Uterus (tissue), 4 donors: Measurements from ENCODE around the gene FAM174B. TPM values are rescaled to one million over a fixed set of nuclear protein-coding genes. Genes with fewer than 3 reads are reported as not detected.
A peak's percentile ranks its signal among the peaks of the same experiment; 100 is the strongest.

ENCODE experiments used
- DNase-seq, 2 donors: peaks; one replicate each; pipeline ENCODE4 v3.0.0-alpha.2; 2019 to 2020
- H3K27ac ChIP-seq, 2 donors: fragments of 200-600 bp; sonication (generic); 1 replicate in 1 of 2; 2 replicates in 1 of 2; pipeline ENCODE4 v1.5.1; 2016 to 2018
- H3K27me3 ChIP-seq, 2 donors: fragments of 200-600 bp; sonication (generic); one replicate each; pipeline ENCODE4 v1.5.1; 2018 to 2019; ENCODE audit warnings: control low read depth in 1 of 2
- H3K36me3 ChIP-seq, 2 donors: fragments of 200-600 bp; sonication (generic); one replicate each; pipeline ENCODE4 v1.5.1; 2019; ENCODE audit warnings: control low read depth in 1 of 2
- H3K4me1 ChIP-seq, 2 donors: fragments of 200-600 bp; sonication (generic); one replicate each; pipeline ENCODE4 v1.5.1; 2018 to 2019; ENCODE audit warnings: control low read depth in 1 of 2
- H3K4me3 ChIP-seq, 2 donors: fragments of 200-600 bp; sonication (generic); 1 replicate in 1 of 2; 2 replicates in 1 of 2; pipeline ENCODE4 v1.5.1; 2018 to 2019; ENCODE audit warnings: mild to moderate bottlenecking in 1 of 2
- H3K9me3 ChIP-seq, 2 donors: fragments of 200-600 bp; sonication (generic); one replicate each; pipeline ENCODE4 v1.5.1; 2019; ENCODE audit warnings: control low read depth in 1 of 2
- CTCF ChIP-seq, 4 experiments: fragments of 200-600 bp in 2 of 4; fragments of 450-650 bp in 2 of 4; sonication (generic) in 2 of 4; IDR thresholded peaks; one replicate each; pipeline ENCODE4 v1.5.1; 2016 to 2019; ENCODE audit warnings: antibody characterized with exemption in 4 of 4, mild to moderate bottlenecking in 2 of 4, moderate library complexity in 1 of 4
- POLR2A ChIP-seq, 2 donors: fragments of 450-650 bp; IDR thresholded peaks; one replicate each; pipeline ENCODE4 v1.6.1; 2016; ENCODE audit warnings: antibody characterized with exemption in 2 of 2, mild to moderate bottlenecking in 1 of 2, moderate library complexity in 1 of 2
- intact Hi-C: fragments of 100-400 bp; cut with DNase I; formaldehyde crosslinking; loops from one replicate; pipeline ENCODE4 v1.15.1; 2023; ENCODE audit warnings: low total_unique reads
- total RNA-seq, 4 donors: library from RNA; depleted of rRNA in 3 of 4; stranded (reverse); fragments of >200 nt in 3 of 4; gene quantifications; one replicate each; pipeline versions ENCODE4 v1.1.0 to v1.2.4, GENCODE V29; 2014 to 2023
- donor health status: DM: yes; HTN: yes; CAD: no.

FAM174B gene
- total RNA-seq, 4 donors from 2014 or later, result 0.51 to 41.8 (median 5.5) TPM

DNA sequence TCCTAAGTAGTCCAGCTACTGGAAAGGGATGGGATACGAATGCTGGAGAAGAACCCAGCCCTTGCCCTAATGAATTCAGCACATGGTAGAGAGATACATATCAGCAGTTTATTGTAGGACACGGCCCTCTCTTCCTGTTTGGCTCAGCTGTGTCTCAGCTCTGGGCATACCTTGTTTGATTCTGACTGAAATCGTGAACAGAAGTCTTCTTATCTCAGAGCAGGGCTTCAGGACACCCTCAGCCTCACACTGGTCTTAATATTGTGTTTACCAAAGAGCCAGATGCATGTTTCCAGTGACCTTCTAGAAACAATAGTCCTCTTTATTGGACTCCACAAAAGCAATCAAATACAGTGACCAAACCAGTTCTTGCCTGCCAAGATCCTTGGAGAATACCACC lies 54.7 kb downstream of the FAM174B start:
- intact Hi-C loops, result no loop called here
- H3K27me3 ChIP-seq, result no peaks in the 10 kb centered on the region
- TF ChIP-seq CTCF (IDR thresholded peaks at IDR 0.05) (no peak), POLR2A (IDR thresholded peaks at IDR 0.05) (no peak)
- no peaks in the 10 kb centered on the region for H3K4me1 ChIP-seq
- no peak overlapping the region for H3K4me3 ChIP-seq
- no peaks in the 10 kb centered on the region for H3K36me3 ChIP-seq
- no peaks in the 10 kb centered on the region for H3K9me3 ChIP-seq
- no peak for DNase-seq
- no peak overlapping the region for H3K27ac ChIP-seq

DNA sequence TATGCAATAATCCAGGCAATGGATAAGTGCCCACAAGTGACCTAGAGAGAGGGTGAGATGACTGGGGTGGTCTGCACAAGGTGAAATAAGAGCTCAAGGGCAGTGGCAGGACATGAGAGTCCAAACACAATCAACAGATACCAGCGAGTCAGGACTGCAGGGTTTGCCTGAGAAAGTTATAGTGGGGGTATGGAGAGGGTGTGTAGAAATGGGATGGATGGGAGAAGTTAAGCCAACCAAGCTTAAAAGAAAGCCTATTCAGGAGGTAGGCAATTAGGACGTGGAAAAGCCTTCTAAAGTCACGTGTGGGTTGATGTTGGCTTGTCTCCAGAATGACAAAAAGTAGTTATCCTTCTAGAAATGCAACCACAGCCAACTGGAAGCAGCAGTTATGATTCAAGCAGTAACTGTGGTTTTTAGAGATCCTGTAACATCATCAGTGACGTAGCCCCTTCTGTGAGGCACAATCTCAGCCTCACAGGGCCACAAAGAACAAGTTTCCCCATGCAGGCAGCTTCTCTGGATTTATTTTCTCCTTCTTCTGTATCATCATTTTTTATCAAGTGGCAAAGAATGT lies 56.1 kb downstream of the FAM174B start:
- Histone ChIP-seq H3K27me3 (no peaks in the 10 kb centered on the region), H3K4me1 (no peaks in the 10 kb centered on the region), H3K9me3 (no peaks in the 10 kb centered on the region), H3K27ac (no peak overlapping the region), H3K4me3 (no peak overlapping the region), H3K36me3 (no peaks in the 10 kb centered on the region)
- TF ChIP-seq POLR2A (IDR thresholded peaks at IDR 0.05) (no peak), CTCF (IDR thresholded peaks at IDR 0.05) (no peak)
- intact Hi-C loops, result no loop called here
- DNase-seq, result no peak

GRCh38 chr15:92597548-92597947 lies 58.0 kb downstream of the FAM174B start:
- H3K27ac ChIP-seq, result no peak overlapping the region
- no peak for DNase-seq
- TF ChIP-seq CTCF (IDR thresholded peaks at IDR 0.05) (no peak), POLR2A (IDR thresholded peaks at IDR 0.05) (no peak)
- no peaks in the 10 kb centered on the region for H3K9me3 ChIP-seq
- no peaks in the 10 kb centered on the region for H3K27me3 ChIP-seq
- no peaks in the 10 kb centered on the region for H3K4me1 ChIP-seq
- H3K36me3 ChIP-seq, result no peaks in the 10 kb centered on the region
- intact Hi-C loops, result no loop called here
- H3K4me3 ChIP-seq, result no peak overlapping the region

DNA sequence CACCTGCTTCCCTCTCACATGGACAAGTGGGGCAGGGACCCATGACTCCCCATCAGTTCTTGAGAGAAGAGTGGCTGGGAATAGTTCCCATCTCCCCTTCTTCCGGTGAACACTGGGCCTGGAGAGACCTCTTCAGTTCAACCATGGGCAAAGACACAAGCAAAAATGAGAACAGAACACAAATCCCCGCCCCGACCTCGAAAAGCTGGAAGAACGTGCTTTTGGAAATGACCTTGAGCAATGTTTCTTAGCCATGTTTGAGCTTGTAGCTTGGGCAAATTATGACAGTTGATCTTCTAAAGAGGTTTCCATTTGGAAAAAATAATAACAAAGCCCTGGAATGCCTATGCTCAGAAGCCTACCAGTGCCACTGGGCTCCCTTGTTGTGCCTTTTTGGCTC lies 59.0 kb downstream of the FAM174B start:
- Histone ChIP-seq H3K4me1 (no peaks in the 10 kb centered on the region), H3K27ac (no peak overlapping the region), H3K4me3 (no peak overlapping the region), H3K9me3 (no peaks in the 10 kb centered on the region), H3K36me3 (no peaks in the 10 kb centered on the region), H3K27me3 (no peaks in the 10 kb centered on the region)
- no peak for DNase-seq
- intact Hi-C loops, result no loop called here
- no peak for TF ChIP-seq CTCF (IDR thresholded peaks at IDR 0.05)
- no peak for TF ChIP-seq POLR2A (IDR thresholded peaks at IDR 0.05)

- DNase-seq, result peak in 1 of 2 donors; percentile 32
- no peaks in the 10 kb centered on the region for H3K9me3 ChIP-seq
- intact Hi-C loops, result no loop called here
- no peak overlapping the region for H3K4me3 ChIP-seq
- TF ChIP-seq POLR2A (IDR thresholded peaks at IDR 0.05), result no peak
- TF ChIP-seq CTCF (IDR thresholded peaks at IDR 0.05), result no peak
- H3K36me3 ChIP-seq, result no peaks in the 10 kb centered on the region
- H3K27ac ChIP-seq, result peak overlapping the region in 1 of 2 donors; percentile 20
- no peaks in the 10 kb centered on the region for H3K4me1 ChIP-seq
- no peaks in the 10 kb centered on the region for H3K27me3 ChIP-seq
Observed at GRCh38 chr15:92595506-92596381, 59.8 kb downstream of the FAM174B start.
